GM18520 (cell line): ENCODE measurements around the gene ARF1.

Experiments used
- ATAC-seq: cut with Tn5 transposase; IDR thresholded peaks from one replicate; pipeline ENCODE4 v1.9.1; 2021; ENCODE audit not compliant: unreplicated experiment

ARF1 gene

DNA sequence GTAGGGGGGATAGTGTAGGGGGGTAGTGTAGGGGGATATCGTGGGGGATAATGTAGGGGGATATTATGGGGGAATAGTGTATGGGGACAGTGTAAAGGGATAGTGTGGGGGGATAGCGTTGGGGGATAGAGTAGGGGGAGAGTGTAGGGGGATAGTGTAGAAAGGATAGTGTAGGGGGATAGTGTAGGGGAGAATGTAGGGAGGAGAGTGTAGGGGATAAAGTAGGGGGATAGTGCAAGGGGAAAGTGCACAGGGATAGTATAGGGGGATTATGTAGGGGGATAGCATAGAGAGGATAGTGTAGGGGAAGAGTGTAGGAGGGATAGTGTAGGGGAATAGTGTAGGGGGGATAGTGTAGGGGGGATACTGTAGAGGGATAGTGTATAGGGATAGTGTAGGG, 12.3 kb upstream of the ARF1 start:
- no peak for ATAC-seq

DNA sequence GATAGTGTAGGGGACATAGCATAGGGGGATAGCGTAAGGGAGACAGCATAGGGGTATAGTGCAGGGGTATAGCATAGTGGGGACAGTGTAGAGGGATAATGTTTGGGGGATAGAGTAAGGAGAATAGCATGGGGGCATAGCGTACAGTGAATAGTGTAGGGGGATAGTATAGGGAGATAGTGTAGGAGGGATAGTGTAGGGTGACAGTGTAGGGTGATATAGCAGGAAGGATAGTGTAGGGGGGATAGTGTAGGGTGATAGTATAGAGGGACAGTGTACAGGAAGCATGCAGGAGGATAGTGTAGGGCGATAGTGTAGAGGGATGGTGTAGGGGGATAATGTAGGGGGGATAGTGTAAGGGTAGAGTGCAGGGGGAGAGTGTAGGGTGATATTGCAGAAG, 11.7 kb upstream of the ARF1 start:
- ATAC-seq, result no peak

DNA sequence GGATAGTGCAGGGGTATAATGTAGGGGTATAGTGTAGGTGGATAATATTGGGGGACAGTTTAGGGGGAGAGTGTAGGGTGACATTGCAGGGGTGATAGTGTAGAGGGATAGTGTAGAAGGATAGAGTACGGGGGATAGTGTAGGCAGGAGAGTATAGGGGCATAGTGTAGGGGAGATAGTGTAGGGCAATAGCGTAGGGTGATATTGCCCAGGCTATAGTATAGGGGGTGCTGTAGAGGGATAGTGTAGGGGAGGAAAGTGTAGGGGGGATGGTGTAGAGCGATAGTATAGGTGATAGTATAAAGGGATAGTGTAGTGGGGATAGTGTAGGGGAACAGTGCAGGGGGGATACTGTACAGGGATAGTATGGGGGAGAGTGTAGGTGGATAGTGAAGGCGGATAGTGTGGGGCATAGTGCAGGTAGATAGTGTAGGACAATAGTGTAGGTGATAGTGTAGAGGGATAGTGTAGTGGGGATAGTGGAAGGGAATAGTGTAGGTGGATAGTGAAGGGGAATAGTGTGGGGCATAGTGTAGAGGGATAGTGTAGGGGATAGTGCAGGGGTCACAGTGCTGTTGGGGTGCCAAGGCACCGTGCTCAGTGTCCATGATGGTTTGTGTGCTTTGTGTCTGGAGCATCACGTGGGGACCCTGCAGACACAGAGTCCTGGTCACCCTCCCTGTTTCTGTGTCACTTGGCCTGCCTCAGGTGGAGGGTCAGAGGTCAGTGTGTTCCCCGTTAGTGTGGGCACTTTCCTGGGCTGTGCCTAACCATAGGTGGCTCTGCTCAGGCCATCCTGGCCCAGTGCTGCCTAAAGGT, 10.5 kb upstream of the ARF1 start:
- no peak for ATAC-seq

DNA sequence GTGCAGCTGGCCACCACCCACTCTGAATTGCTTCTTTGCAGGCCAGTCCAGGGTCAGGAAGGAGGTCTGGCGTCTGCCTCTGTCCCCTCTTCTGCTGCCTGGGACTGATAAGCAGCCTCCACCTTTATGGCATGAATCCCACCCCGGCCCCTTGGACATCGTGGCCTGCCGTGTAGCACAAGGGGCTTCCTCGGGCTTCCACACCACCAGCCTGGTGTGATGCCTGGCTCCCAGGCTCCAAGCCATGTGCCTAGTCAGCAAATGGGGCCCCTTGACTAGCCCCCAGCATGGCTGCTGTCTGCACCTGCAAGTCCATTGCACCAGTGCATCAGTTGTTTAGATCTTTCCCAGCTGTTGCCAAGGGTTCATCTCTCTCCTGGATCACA, 9.9 kb upstream of the ARF1 start:
- no peak for ATAC-seq

DNA sequence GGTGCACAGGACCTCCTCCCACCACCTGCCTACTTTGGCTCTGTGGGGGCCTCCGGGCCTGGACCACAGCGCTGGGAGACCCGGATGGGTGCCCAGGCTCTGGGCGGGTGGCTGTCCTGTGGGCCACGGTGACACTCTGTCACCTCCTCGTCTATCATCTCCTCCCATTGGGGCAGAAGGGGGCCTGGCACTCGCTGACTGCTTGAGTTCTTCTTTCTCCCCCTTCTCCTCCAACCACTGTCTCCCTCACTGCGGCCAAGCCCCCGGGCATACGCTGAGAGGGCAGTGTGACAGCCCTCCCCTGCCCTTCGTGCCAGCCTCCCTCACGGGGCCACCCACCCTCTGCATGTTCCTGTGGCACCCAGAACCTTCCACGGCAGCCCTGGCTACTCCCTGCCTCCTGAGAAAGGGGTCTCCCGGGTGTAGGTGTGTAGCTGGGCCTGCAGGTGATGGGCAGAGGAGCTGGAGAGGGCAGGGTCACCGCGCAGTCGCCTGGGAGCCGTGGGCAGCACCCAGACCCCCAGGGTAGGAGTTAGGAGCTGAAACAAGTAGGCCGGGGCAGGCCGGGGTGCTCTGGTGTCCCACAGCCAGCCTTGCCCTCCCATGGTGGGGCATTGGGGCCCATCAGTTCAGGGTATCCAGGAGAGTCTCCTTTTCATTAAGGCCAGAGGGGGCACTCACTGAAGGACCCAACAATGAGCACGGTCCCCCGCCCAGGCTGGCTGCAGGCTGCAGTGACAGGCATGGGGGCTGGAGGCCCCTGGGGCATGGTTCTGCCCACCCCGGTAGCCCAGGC, 9.2 kb upstream of the ARF1 start:
- ATAC-seq, result no peak

DNA sequence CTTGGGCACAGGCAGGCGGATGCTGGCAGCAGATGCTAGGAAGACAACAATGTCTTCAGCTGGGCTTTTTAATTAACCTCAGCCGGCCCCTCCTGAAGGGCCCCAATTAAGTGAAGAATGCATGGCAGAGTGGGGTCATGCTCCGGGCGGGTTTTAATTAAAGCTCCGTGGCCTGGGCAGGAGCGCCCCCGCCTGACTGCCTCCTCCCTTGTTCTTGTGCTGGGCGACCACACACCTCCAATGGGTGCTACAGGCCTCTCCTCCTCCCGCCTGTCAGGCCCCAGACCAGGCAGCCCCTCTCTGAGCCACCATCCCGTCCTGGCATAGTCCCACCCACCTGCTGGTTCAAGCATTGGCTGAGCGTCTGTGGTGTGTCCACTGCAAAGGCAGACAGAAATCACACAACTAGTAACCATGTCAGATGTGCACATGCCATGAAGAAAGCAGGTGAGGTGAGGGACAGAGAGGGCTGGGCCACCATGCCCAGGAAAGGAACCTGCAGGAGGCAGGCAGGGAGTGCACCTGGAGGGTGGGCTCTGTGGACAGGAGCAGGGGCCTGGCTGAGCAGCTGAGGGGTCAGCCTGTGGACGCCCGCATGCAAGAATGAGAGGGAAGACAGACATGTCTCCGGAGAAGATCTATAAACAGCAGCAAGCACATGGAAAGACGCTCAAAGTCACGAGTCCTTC, 8.5 kb upstream of the ARF1 start:
- ATAC-seq, result no peak

DNA sequence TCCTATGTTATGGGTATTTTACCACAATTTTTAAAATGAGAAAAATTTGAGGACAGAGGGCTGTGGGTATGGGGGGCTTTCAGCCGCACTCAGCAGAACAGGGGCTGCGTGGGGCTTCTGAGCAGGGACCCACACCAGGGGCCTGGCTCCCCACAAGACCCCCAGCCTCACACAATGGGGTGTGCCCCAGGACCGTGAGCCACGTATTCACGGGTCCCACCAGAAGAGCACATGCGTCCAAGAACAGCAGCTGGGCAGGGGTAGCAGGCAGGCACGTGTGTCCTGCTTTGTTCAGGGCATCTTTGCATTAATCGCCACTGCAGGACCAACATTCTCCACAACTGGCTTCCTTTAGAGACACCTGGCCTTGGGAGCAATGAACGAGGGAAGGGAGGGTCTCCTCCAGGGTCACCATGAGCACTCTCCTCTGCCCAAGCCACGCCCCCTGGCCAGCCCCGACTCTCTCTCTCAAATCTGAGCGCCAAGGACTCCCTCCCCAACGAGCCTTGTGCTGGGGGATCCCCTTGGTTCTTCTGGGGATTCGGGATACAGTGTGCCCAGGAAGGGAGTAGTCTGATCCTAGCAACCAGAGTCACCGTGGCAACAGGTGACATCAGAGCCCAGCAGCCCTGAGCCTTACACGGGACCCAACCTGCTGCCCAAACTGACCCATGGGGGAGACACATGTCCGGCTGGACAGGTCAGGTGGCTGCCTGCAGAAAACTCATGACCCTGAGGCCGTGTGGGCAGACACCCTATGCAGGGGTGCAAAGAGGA, 7.4 kb upstream of the ARF1 start:
- ATAC-seq, result no peak

DNA sequence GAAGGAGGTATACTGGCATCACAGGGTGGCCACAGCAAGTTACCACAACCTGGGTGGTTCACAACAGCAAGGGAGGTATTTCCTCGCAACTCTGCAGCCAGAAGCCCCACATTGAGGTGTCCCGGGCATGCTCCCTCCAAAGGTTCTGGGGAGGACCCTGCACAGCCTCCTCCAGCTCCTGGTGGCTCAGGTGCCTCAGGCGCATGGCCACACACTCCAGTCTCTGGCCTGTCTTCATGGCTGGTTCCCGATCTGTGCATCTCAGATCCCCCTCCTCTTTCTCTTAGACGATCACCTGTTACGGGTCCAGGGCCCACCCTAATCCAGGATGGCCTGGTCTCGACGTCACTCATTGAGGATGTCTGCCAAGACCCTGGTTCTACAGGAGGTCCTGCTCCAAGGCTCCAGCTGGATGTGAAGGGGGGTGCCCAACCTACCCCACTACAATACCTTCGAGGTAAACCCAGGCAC, 6.7 kb upstream of the ARF1 start:
- ATAC-seq, result no peak

DNA sequence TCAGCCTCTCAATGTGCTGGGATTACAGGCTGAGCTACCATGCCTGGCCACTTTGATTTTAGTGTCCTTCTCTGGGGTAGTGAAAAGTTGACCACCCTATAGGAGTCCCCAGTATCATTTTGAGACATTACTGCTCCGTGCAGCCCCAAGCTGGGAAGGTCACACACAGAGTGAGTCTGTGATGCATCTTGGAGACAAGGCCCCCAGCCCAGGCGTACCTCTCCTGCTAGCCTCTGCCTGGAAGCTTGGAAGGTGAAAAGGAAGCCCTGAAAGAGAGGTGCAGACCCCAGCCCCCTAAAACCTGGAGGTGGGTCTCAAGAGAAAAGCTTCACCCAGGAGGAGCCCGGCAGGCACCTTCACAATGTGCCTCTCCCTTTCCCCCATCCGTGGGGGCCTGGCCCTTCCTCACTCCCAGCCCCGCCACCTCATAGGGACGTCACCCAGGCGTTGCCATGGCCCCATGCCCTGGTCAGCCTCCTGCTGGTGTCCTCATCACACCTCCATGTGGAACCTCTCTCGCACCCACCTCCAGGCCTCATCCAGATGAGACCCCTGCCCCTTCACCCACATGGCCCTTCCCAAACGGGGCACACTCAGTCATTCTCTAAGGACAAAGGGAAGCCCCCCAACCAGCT, 5.6 kb upstream of the ARF1 start:
- no peak for ATAC-seq

DNA sequence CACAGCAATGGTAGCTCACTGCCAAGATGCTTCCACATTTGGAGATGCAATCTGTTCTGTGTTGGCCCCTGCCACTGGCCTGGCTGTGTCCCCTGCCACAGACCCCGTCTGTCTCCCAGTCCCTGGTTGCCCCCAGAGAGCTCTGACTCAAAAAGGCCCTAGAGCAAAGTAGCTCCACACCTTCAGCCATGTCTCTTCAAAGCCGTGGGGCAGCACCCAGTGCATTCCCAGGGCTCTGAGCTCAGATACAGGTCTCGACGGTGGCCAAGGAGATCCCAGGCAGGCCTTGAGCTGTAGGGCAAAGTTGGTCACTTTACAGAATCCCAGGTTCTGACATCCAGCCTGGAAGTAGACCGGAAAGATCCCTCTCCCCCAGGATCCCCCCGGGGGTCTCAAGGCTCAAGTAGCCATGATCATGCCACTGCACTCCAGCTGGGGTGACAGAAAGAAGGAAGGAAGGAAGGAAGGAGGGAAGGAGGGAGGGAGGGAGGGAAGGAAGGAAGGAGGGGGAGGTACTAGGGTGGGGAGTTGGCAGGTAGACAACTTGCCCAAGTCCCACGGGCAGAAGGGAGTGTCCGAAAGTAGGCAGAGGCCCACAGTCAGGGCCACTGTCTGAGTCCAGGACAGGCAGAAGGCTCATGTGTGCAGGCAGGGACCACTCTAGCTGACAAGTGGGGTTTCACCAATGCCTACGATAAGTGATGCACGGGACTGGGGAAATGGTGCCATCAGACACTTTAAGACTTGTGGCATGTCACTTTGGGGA, 4.8 kb upstream of the ARF1 start:
- ATAC-seq, result no peak

DNA sequence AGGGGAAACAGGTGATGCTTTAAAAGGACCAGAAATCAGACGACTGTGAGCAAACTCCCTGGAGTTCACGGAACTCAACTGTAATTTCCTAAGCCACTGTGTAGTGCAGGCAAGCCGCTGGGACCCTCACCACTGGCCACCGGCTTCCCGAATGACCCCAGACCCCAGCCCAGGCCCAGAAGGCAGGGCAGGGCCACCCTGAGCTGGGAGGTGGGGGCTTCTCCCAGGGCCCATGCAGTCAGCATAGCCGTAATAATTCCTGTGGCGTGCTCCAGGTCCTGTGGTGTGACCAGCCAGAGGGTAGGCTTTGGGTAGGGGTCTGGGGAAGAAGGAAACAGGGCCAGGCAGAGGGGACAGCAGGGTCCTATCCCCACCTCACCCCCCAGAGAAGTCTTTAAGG, 3.5 kb upstream of the ARF1 start:
- ATAC-seq, result no peak

DNA sequence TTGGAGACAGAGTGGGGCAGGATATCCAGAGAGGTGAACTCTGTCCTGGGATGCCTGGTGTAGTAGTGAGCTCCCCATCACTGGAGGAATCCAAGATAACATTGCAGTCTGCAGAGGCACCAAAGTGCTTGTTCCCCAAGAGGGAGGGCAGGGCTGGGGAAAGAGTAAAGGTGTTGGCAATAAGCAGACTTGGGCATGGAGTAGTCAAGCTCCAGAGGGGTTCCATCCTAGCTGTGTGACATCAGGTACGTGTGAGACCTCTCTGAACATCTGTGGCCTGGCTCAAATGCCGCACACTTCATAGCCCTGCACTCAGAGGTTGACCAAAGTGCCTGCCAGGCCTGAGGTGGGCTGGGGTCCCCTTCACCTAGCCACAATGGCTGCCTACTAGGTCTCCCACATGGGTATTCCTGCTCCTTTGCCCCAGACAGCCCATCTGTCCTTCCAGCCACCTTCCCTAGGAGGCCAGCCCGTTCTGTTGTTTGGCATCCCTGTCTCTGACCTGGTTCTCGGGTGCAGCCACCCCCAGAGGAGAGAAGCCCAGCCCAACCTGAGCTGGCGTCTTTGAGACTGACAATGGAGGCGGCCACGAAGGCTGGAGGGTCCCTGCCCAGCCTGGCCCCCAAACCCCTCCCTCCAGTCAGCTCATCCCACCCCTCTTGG, 2.8 kb upstream of the ARF1 start:
- no peak for ATAC-seq

DNA sequence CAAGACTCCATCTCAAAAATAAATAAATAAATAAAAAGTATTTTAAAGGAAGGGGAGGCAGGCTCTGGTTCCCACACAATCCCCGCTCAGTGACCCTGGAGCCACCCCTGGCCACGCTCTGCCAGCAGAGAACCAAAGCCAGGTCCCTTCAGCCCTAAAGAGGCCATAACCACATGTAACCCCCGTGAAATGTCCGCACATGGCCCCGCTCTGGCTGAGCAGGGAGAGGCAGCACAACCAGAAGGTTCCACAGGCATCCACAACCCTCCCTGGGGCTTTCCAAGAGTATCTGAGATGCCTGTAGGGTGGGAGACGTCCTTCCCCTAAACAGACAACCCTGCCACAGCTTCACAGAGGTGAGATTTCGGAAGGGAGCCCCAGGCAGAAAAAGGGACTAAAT, 1.4 kb upstream of the ARF1 start:
- no peak for ATAC-seq

DNA sequence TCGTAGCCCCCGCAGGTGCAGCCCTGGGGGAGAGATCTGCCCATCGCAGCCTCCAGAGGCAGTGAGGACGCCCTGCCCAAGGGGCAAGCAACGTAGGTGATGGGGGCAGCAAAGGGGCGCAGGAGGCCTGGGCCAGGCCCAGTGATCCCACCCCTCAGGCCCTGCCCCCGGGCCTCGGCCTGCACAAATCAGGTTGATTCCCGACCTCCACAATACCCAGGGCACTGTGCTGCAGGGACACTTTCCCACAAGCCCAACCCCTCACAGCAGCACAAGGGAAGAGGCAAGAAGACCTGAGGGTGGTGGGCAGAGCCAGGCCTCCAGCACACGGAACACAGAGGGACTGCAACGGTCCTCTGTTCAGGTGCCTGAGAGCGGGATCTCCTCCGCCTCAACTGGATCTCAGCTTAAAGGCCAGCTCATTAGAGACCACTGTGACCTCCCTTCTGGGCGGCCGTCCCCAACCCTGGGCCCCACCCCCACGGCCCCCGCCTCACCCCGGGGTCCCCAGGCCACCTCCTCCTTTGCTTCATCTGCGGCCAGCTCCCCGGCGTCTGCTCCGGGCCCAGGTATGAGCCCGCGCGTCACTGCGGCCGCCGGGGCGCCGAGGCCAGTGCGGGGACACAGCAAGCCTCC, 812 bp upstream of the ARF1 start:
- ATAC-seq, result no peak

DNA sequence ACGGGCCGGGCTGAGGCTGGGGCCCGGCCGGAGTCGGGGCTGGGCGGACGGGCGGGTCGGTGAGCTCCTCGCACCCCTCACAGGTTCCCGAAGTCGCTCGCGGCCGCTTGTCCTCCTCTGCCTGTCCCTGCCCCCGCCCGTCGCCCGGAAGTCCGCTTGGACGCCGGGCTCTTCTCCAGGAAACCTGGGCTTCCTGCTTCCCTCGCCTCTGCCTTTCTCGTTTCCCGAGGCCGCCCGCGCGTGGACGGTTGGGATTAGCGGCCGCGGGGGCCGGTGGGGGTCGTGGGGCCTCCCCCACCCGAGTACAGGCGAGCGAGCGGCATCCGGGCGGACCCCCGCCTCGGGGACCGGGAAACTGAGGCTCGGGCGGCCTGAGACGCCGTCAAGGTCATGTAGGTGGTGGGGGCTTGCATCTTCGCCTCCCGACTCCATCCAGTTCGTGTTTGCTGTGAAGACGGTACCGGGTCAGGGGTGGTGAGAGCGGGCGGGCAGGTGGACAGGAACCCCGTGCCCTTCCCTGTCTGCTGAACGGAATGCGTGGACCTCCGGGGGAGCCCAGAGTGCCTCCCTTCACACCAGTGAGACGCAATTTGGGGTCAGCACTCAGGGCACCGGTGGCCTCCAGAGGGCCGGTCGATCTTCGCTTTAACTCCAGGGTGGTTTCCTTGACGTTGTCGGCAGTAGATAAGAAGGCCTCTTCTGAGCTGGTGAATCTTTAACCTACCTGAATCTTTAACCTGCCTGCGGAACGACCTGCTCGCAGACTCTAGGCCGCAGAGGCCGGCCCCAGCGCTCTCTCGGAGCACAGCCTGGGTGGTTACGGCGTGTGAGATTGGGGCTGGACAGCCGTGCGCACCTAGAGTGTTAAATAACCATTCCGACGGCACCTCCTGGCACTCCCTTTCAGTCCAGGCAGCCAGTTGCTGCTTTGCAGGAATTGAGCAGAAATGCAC, 686 bp downstream of the ARF1 start:
- no peak for ATAC-seq

DNA sequence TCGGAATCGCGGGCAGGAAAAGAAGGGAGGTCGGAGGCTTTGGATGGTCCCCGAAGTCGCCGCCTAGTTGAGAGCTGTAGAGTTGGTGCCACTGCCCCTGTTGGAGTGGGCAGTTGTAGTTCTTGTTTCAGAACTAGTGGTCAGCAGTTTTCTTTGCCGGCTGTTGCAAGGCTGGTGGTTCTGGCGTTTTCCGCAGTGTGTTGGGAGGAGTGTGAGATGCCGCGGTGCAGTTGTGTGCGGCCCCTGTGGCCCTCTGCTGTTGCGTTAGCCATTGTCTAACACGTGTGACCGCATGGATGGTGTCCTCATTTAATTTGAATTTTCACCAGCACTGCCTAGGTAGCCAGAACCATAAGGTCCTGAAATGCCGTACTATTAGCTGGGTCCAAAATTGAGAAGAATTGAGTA, 1.4 kb downstream of the ARF1 start:
- no peak for ATAC-seq

DNA sequence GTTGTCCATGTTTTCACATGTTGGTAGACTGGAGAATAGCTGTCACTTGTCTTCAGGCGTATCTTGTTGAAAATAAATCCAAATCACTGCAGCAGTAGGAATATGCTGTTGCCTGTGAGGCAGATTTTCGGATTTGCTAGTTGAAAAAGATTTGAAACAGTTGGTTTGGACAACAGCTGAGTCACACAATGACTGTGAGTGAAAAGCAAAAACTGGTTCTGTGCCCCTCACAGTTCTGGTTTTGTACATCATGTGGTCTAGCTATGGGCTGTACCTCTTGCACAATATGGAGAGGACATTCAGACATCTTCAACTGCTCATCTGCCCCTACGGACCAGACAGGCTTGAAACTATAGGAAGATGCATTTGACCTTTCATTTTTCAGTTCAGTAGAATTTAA, 1.8 kb downstream of the ARF1 start:
- ATAC-seq, result no peak

DNA sequence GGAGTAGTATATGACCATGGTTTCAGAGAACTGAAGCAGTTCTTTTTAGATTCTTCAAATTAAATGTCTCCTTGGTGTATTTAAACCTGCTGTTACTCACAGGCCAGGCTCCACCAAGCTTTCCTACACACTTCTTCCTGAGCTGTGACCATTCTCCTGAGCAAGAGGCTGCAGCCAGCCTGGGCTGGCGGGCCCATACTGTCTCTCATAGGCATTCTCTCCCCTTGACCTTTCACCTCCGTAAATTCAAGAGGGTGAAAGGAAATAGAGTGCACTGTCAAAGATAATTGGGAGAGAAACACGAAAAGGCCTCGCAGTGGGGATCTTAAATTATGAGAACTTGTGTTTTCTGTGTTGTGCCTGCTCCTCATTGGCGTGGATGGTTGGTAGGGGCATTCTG, 2.3 kb downstream of the ARF1 start:
- ATAC-seq, result no peak
